Frontal cortex (tissue), 4 donors: ENCODE results near the gene DENR. TPM values are rescaled to one million over a fixed set of nuclear protein-coding genes. Genes with fewer than 3 reads are reported as not detected.

Experiments used
- DNase-seq, 2 donors: peaks; one replicate each; pipeline ENCODE4 v3.0.0; 2012; ENCODE audit warnings: low spot score in 2 of 2
- FAIRE-seq: peaks from 2 replicates; lab custom pipeline; 2012; peaks lifted over from hg19 to GRCh38; lab: Jason Lieb, UNC
- small RNA-seq: library from RNA; depleted of rRNA; stranded (forward); fragments of <200 nt; gene quantifications from one replicate; pipeline ENCODE3, GENCODE V24; 2014
- total RNA-seq: library from RNA; depleted of rRNA; stranded (reverse); fragments of >200 nt; gene quantifications from one replicate; pipeline ENCODE4 v1.2.3, GENCODE V29; 2014
- donor health status: control.
- donor health status: control.
- donor health status: control.

DENR gene
- total RNA-seq, 1 donor from 2014 or later: 48.9 TPM

- no peak for DNase-seq
- FAIRE-seq: no peak
Measured at GRCh38 chr12:122807651-122808050, 55.0 kb downstream of the DENR start.

DNA sequence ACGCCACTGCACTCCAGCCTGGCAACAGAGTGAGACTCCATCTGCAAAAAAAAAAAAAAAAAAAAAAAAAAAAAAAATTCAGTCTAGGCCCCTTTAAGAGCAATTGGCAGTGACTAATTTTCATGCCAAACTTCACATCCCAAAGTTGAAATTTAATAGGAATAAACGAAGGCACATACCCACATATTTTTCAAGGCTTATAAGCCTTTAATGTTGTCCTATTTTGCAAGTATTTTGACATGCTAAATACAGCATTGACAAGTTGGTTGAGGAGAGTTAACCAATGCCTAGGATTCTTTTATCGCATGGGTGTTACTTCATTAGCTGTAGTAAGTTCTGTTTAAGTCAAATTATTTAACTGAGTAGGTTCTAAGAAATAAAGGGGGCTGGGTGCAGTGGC is 59.2 kb downstream of the DENR start:
- DNase-seq: no peak
- FAIRE-seq: no peak

- DNase-seq: no peak
- no peak for FAIRE-seq
Measured at GRCh38 chr12:122813310-122813713, 60.7 kb downstream of the DENR start.

DNA sequence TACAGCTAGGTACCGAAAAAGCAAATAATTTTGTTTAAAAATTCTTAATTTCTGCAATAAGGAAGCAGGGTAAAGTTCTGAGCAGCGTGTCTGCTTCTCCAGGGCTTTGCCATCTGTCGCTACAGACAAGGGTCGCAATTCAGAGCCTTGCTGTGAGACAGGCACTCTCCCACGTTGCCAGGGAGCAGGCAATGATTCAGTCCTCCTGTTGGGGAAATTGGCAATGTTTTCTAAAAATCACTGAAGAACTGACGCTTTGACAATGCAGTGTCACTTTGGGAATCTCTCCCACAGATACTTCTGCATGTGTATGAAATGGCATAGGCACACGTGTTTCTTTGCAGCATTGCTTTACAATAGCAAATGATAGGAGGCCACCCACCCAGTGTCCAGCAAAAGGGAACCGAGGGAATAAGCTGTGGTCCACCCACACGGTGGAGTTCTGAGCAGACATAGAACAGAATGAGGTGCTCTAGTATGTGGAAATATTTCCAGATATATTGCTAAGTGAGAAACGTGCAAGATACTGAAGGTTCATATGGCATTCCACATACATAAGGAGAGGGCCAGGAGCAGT is 66.7 kb downstream of the DENR start:
- FAIRE-seq (no peak), DNase-seq (no peak)

- DNase-seq (no peak), FAIRE-seq (no peak)
Measured at GRCh38 chr12:122820138-122820537, 67.5 kb downstream of the DENR start.

Small RNAs within 50 kb of the gene (small RNA-seq; reads per million reads assigned to genes)
- gene AC026333.2: not detected
- gene RF00019: not detected

Other genes starting within 250 kb of the DENR start
- 62.0 TPM for gene RSRC2, start 225.9 kb upstream of the DENR start, total RNA-seq
- 25.3 TPM for gene KNTC1, start 225.6 kb upstream of the DENR start, total RNA-seq
- gene HCAR2, start 49.5 kb upstream of the DENR start, total RNA-seq: under 0.01 TPM
- not detected for gene HCAR3, start 36.0 kb upstream of the DENR start, total RNA-seq
- 0.41 TPM for gene HCAR1, start 22.0 kb upstream of the DENR start, total RNA-seq
- gene CCDC62, start 21.7 kb downstream of the DENR start, total RNA-seq: 12.2 TPM
- 88.0 TPM for gene HIP1R, start 82.6 kb downstream of the DENR start, total RNA-seq
- gene VPS37B, start 143.3 kb downstream of the DENR start, total RNA-seq: 13.0 TPM
- gene ABCB9, start 213.6 kb downstream of the DENR start, total RNA-seq: 17.5 TPM
- gene OGFOD2, start 222.4 kb downstream of the DENR start, total RNA-seq: 4.5 TPM
- gene ARL6IP4, start 227.9 kb downstream of the DENR start, total RNA-seq: 24.9 TPM